ENCODE results near the gene SLC25A41. TPM values are rescaled to one million over a fixed set of nuclear protein-coding genes. Genes with fewer than 3 reads are reported as not detected.
A peak's percentile ranks its signal among the peaks of the same experiment; 100 is the strongest.

The SLC25A41 gene
- polyA plus RNA-seq (ENCODE audit: insufficient read length in 4 of 4) = under 1 TPM; 0.21 to 0.88 (median 0.58) TPM

- no peak for DNase-seq (ENCODE audit: low read depth in 4 of 4, low spot score in 3 of 4)
Observed at GRCh38 chr19:6433663-6434062, at the start of gene SLC25A41. SLC25A41 (minus strand) TSS chr19:6433763; CDS start chr19:6433693, 70 bp downstream.

GRCh38 chr19:6483235-6483634 is 49.7 kb upstream of the SLC25A41 start:
- no peak for DNase-seq (ENCODE audit: low read depth in 4 of 4, low spot score in 3 of 4)

GRCh38 chr19:6482343-6482686 is 48.8 kb upstream of the SLC25A41 start:
- no peak for DNase-seq (ENCODE audit: low read depth in 4 of 4, low spot score in 3 of 4)

DNA sequence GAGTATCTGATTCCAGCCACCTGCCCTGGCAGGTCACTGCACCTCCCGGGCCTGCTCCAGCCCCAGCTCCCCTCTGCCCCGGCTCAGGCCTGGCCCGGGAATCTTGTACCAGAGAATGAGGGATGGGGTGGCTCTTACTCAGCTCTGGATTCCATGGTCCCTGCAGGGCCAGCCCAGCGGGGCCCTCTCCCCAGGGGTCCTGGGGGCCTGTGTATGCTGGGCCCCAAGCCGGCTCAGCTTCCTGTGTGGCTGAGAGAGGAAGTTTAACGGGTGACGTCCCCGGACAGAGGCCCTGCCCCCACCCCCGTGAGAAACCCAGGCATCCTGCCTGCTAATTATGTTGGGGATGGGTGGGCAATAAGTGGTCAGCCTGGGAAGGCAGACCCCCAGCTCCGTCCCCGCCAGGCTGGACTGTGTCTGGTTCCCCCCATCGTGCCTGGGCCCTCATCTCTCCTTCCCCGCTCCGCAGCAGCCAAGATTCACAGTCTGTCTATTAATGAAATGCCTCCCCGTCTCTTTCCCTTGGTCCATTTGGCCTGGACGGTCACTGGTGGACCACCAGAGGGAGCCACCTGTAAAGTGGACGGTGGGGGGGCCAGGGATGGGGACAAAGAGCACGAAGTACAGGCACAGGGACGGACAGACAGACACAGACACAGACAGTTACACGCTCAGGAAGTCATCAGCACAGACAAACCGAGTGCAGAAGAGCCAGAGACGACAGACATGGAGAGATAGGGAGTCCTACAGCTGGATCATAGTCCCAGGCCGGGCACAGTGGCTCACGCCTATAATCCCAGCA is 48.2 kb upstream of the SLC25A41 start, which contains the start of gene DENND1C:
TSS of gene DENND1C (minus strand) at position 247 of the 802 bp plus-strand sequence. CDS start at position 155, 92 bp downstream.
- no peak for DNase-seq (ENCODE audit: low read depth in 4 of 4, low spot score in 3 of 4)

GRCh38 chr19:6480848-6481415 is 47.4 kb upstream of the SLC25A41 start:
- no peak for DNase-seq (ENCODE audit: low read depth in 4 of 4, low spot score in 3 of 4)

GRCh38 chr19:6479836-6480398 is 46.4 kb upstream of the SLC25A41 start:
- DNase-seq (ENCODE audit: low read depth in 4 of 4, low spot score in 3 of 4) = no peak

DNA sequence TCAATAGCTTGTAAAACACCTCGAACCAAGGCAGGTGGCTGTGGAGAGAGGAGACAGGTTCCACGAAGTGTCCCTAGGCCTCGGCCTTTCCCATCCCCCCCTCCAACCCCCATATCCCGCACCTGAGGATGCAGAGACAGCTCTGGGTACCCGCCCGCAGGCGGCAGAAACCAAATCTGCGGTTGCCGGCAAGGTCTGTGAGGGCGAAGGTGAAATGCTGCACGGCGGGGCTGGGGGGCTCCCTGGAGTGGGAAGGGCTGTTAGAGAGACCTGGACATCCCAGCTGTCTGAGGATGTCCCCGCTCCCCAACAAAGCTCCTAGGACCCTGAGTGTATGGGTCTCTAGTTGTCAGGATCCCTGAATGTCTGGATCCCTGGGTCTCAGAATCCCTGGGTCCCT is 45.3 kb upstream of the SLC25A41 start:
- no peak for DNase-seq (ENCODE audit: low read depth in 4 of 4, low spot score in 3 of 4)

DNA sequence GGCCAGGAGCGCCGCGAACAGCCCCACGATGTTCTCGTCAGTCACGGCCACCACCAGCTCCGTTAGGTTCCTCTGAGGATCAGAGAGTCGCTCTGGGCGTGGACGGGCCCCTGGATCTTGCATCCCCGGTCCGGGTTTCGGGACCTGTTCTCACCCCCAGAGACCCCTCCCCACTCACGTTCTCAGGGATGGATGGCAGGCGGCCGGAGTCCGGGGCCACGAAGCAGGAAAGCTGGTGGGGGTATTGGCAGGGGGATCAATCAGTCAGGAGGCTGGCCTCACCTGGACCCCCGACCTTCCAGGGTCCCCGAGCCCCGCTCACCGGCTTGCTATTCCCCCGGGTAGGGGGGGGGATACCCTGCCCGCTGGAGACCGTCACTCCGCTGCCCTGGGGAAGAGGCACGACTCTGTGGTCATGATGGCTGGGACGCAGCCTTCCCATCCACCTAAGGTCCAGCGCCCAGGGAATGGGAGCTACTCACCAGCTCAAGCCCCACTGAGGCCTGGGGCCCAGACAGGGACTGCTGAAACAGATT is 43.4 kb upstream of the SLC25A41 start:
- no peak for DNase-seq (ENCODE audit: low read depth in 4 of 4, low spot score in 3 of 4)

- DNase-seq (ENCODE audit: low read depth in 4 of 4, low spot score in 3 of 4) = peak in 3 of 4 donors; percentile 53 to 66 (median 58)
Observed at GRCh38 chr19:6476155-6476895, 42.8 kb upstream of the SLC25A41 start.

GRCh38 chr19:6475321-6476108 is 42.0 kb upstream of the SLC25A41 start:
- no peak for DNase-seq (ENCODE audit: low read depth in 4 of 4, low spot score in 3 of 4)

- no peak for DNase-seq (ENCODE audit: low read depth in 4 of 4, low spot score in 3 of 4)
Observed at GRCh38 chr19:6473647-6474046, 40.1 kb upstream of the SLC25A41 start.

- no peak for DNase-seq (ENCODE audit: low read depth in 4 of 4, low spot score in 3 of 4)
Observed at GRCh38 chr19:6472713-6473112, 39.1 kb upstream of the SLC25A41 start.

DNA sequence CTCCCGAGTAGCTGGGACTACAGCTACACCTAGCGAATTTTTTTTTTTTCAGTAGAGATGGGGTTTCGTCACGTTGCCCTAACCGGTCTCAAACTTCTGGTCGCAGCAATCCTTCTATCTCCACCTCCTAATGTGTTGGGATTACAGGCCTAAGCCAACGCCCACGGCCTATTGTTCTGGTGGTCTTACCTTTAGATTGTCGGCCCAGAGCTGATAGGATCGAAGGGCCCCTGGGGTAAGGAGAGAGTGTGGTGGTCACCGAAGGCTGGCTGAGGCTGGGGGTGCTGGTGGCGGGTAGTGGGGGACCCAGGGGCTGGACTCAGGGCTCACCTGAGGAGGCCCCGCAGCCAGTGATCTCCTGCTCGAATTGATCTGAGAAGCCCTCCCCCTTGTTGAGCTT is 37.5 kb upstream of the SLC25A41 start:
- DNase-seq (ENCODE audit: low read depth in 4 of 4, low spot score in 3 of 4) = no peak

- DNase-seq (ENCODE audit: low read depth in 4 of 4, low spot score in 3 of 4) = no peak
Observed at GRCh38 chr19:6470173-6470572, 36.6 kb upstream of the SLC25A41 start.

- no peak for DNase-seq (ENCODE audit: low read depth in 4 of 4, low spot score in 3 of 4)
Observed at GRCh38 chr19:6467384-6467783, 33.8 kb upstream of the SLC25A41 start.

- no peak for DNase-seq (ENCODE audit: low read depth in 4 of 4, low spot score in 3 of 4)
Observed at GRCh38 chr19:6466526-6467248, 33.1 kb upstream of the SLC25A41 start.

- no peak for DNase-seq (ENCODE audit: low read depth in 4 of 4, low spot score in 3 of 4)
Observed at GRCh38 chr19:6465663-6466062, 32.1 kb upstream of the SLC25A41 start.

GRCh38 chr19:6465006-6465405 is 31.4 kb upstream of the SLC25A41 start:
- DNase-seq (ENCODE audit: low read depth in 4 of 4, low spot score in 3 of 4) = no peak

All from left renal pelvis (tissue), 4 donors.